Measurements from ENCODE around the gene RAF1.

GRCh38 chr3:12692444-12692843 is 28.5 kb upstream of the RAF1 start:
- no peak for TF ChIP-seq POLR2AphosphoS5 (IDR thresholded peaks at IDR 0.05)
- TF ChIP-seq CTCF (IDR thresholded peaks at IDR 0.05): no peak

Measured in stomach (tissue), 4 donors.